H1 (cell line): ENCODE data around the gene PVALB. TPM values are rescaled to one million over a fixed set of nuclear protein-coding genes. Genes with fewer than 3 reads are reported as not detected.

Experiments
- CTCF ChIA-PET: fragments of 300-600 bp; sonication (Branson Sonifier 250); formaldehyde crosslinking; loops from one replicate; lab custom pipeline; 2021; ENCODE audit not compliant: partially characterized antibody; lab: Charles Lee
- POLR2A ChIA-PET: fragments of 300-600 bp; sonication (Branson Sonifier 250); formaldehyde crosslinking; loops from one replicate; lab custom pipeline; 2021; ENCODE audit warnings: inconsistent platforms; ENCODE audit not compliant: partially characterized antibody; lab: Charles Lee
- DNase-seq, 2 experiments: peaks; one replicate each; pipeline versions ENCODE4 v3.0.0 to v3.0.0-alpha.2; 2010 to 2022; ENCODE audit warnings: low spot score in 2 of 2, low read depth in 1 of 2, mixed read lengths in 1 of 2
- FAIRE-seq: peaks from 2 replicates; lab custom pipeline; 2011; peaks lifted over from hg19 to GRCh38; lab: Jason Lieb, UNC
- H2AFZ ChIP-seq: 2 replicates; pipeline ENCODE4 v1.8.1; 2012; ENCODE audit warnings: low read length, inconsistent platforms
- H2AK5ac ChIP-seq: 2 replicates; pipeline ENCODE4 v1.6.1; 2013; ENCODE audit warnings: low read depth, low read length
- H2BK120ac ChIP-seq: replicated peaks from 2 replicates; pipeline ENCODE3; 2013; ENCODE audit warnings: low read depth, low read length, inconsistent platforms
- H2BK12ac ChIP-seq: 2 replicates; pipeline ENCODE4 v1.6.1; 2013; ENCODE audit warnings: low read depth, low read length
- H2BK15ac ChIP-seq: 2 replicates; pipeline ENCODE4 v1.6.1; 2013; ENCODE audit warnings: low read length
- H2BK20ac ChIP-seq: 2 replicates; pipeline ENCODE4 v1.6.1; 2013; ENCODE audit warnings: low read length
- H2BK5ac ChIP-seq: 2 replicates; pipeline ENCODE4 v1.6.1; 2013; ENCODE audit warnings: low read depth, low read length
- H3K14ac ChIP-seq: 2 replicates; pipeline ENCODE4 v1.6.1; 2013; ENCODE audit warnings: inconsistent platforms; ENCODE audit not compliant: insufficient read length
- H3K18ac ChIP-seq: 2 replicates; pipeline ENCODE4 v1.6.1; 2013; ENCODE audit warnings: low read length; ENCODE audit errors: extremely low read depth
- H3K23ac ChIP-seq: 2 replicates; pipeline ENCODE4 v1.6.1; 2013; ENCODE audit warnings: inconsistent platforms; ENCODE audit not compliant: insufficient read length
- H3K23me2 ChIP-seq: 2 replicates; pipeline ENCODE4 v1.6.1; 2013; ENCODE audit warnings: low read depth, low read length
- H3K27ac ChIP-seq: 2 replicates; pipeline ENCODE4 v1.6.1; 2011; ENCODE audit warnings: low read depth, low read length, inconsistent platforms
- H3K27me3 ChIP-seq, 4 experiments: replicated peaks in 1 of 4; 1 replicate in 1 of 4; 2 replicates in 3 of 4; pipeline versions ENCODE4 v1.6.1 to v1.8.1; 2011 to 2013; ENCODE audit warnings: low read length in 3 of 4, mild to moderate bottlenecking in 3 of 4, inconsistent platforms in 2 of 4, mixed read lengths in 2 of 4, moderate library complexity in 1 of 4; ENCODE audit not compliant: control insufficient read depth in 3 of 4, insufficient read depth in 3 of 4; ENCODE audit errors: extremely low read depth in 1 of 4
- H3K36me3 ChIP-seq, 4 experiments: 2 replicates each; pipeline versions ENCODE4 v1.6.1 to v1.8.1; 2011 to 2013; ENCODE audit warnings: mild to moderate bottlenecking in 4 of 4, low read length in 3 of 4, moderate library complexity in 2 of 4, control low read depth in 1 of 4, inconsistent platforms in 1 of 4; ENCODE audit not compliant: insufficient read depth in 4 of 4, control insufficient read depth in 2 of 4
- H3K4ac ChIP-seq: replicated peaks from 2 replicates; pipeline ENCODE3; 2013; ENCODE audit warnings: low read length, low read depth, mixed read lengths, inconsistent platforms; ENCODE audit not compliant: insufficient read length
- H3K4me1 ChIP-seq, 4 experiments: replicated peaks in 1 of 4; 1 replicate in 1 of 4; 2 replicates in 3 of 4; pipeline versions ENCODE4 v1.6.1 to v1.8.1; 2011 to 2013; ENCODE audit warnings: low read length in 3 of 4, inconsistent platforms in 2 of 4, mixed read lengths in 1 of 4; ENCODE audit not compliant: insufficient read depth in 4 of 4, control insufficient read depth in 3 of 4
- H3K4me2 ChIP-seq, 2 experiments: 2 replicates each; pipeline versions ENCODE4 v1.6.1 to v1.8.1; 2011 to 2013; ENCODE audit warnings: low read depth in 2 of 2, low read length in 2 of 2, control low read depth in 1 of 2, inconsistent platforms in 1 of 2, mild to moderate bottlenecking in 1 of 2; ENCODE audit not compliant: insufficient read depth in 1 of 2
- H3K4me3 ChIP-seq, 4 experiments: fragments of 200-600, 300-600 bp in 1 of 4; sonication (generic), shearing (Covaris generic), sonication (Bioruptor Twin) in 1 of 4; 2 replicates each; pipeline versions ENCODE4 v1.5.1 to v1.8.1; 2011 to 2016; ENCODE audit warnings: low read length in 4 of 4, low read depth in 3 of 4, control low read depth in 2 of 4, inconsistent platforms in 2 of 4, mild to moderate bottlenecking in 2 of 4, mixed read lengths in 1 of 4, moderate library complexity in 1 of 4; ENCODE audit not compliant: insufficient read depth in 2 of 4; ENCODE audit errors: extremely low read depth in 1 of 4
- H3K56ac ChIP-seq: replicated peaks from 2 replicates; pipeline ENCODE3; 2013; ENCODE audit warnings: low read depth, mild to moderate bottlenecking, mixed read lengths, low read length, inconsistent platforms; ENCODE audit not compliant: insufficient read length
- H3K79me1 ChIP-seq: 2 replicates; pipeline ENCODE4 v1.6.1; 2013; ENCODE audit warnings: low read depth, low read length, control low read depth
- H3K79me2 ChIP-seq, 2 experiments: 2 replicates each; pipeline versions ENCODE4 v1.6.1 to v1.8.1; 2012 to 2013; ENCODE audit warnings: low read length in 2 of 2, mild to moderate bottlenecking in 2 of 2, inconsistent platforms in 1 of 2; ENCODE audit not compliant: insufficient read depth in 2 of 2, control insufficient read depth in 1 of 2
- H3K9ac ChIP-seq, 4 experiments: replicated peaks in 1 of 4; 1 replicate in 1 of 4; 2 replicates in 3 of 4; pipeline versions ENCODE4 v1.6.1 to v1.8.1; 2011 to 2013; ENCODE audit warnings: low read depth in 3 of 4, low read length in 3 of 4, control low read depth in 2 of 4, mild to moderate bottlenecking in 2 of 4, moderate library complexity in 2 of 4, inconsistent platforms in 1 of 4; ENCODE audit errors: extremely low read depth in 1 of 4
- H3K9me3 ChIP-seq, 2 experiments: 2 replicates each; pipeline versions ENCODE4 v1.6.1 to v1.8.1; 2012 to 2013; ENCODE audit warnings: mild to moderate bottlenecking in 2 of 2, moderate library complexity in 2 of 2, control low read depth in 1 of 2, inconsistent platforms in 1 of 2, low read depth in 1 of 2, low read length in 1 of 2, mixed read lengths in 1 of 2; ENCODE audit not compliant: insufficient read depth in 2 of 2
- H4K20me1 ChIP-seq, 2 experiments: replicated peaks in 1 of 2; 2 replicates each; pipeline versions ENCODE3 to v1.8.1; 2011 to 2013; ENCODE audit warnings: inconsistent platforms in 2 of 2, low read length in 2 of 2, mild to moderate bottlenecking in 1 of 2; ENCODE audit not compliant: insufficient read depth in 2 of 2, control insufficient read depth in 1 of 2
- H4K5ac ChIP-seq: 2 replicates; pipeline ENCODE4 v1.6.1; 2013; ENCODE audit warnings: low read length, low read depth, mixed read lengths, inconsistent platforms; ENCODE audit not compliant: insufficient read length
- H4K8ac ChIP-seq: 2 replicates; pipeline ENCODE4 v1.8.0; 2013; ENCODE audit warnings: mild to moderate bottlenecking, moderate library complexity, low read length, inconsistent platforms; ENCODE audit not compliant: insufficient read depth; ENCODE audit errors: extremely low read depth
- H4K91ac ChIP-seq: replicated peaks from 2 replicates; pipeline ENCODE3; 2013; ENCODE audit warnings: low read length, mixed read lengths, inconsistent platforms; ENCODE audit not compliant: insufficient read length
- RAD21 ChIP-seq, 2 experiments: IDR thresholded peaks in 1 of 2; conservative IDR thresholded peaks in 1 of 2; 2 replicates each; pipeline ENCODE4 v1.6.1; 2011; ENCODE audit warnings: low read depth in 2 of 2, low read length in 2 of 2, improper control_type of control experiment in 1 of 2, inconsistent platforms in 1 of 2, mild to moderate bottlenecking in 1 of 2, moderate library complexity in 1 of 2
- WGBS, 2 experiments: shearing (Covaris generic) in 1 of 2; methylation state at CpG; one replicate each; pipeline versions ENCODE4 v1.1.6 to v1.1.7; 2013 to 2015; ENCODE audit warnings: low lambda C conversion rate in 2 of 2, mixed read lengths in 2 of 2, inconsistent platforms in 1 of 2, low coverage in 1 of 2, missing lambda C conversion rate in 1 of 2; ENCODE audit not compliant: insufficient replicate concordance in 2 of 2, insufficient coverage in 1 of 2, insufficient read length in 1 of 2; ENCODE audit errors: extremely low coverage in 1 of 2, missing lambda C conversion rate in 1 of 2; 5-methylcytosine and 5-hydroxymethylcytosine counted together
- polyA plus RNA-seq, 7 experiments: library from polyadenylated mRNA; depleted of rRNA in 3 of 7; stranded (reverse) in 5 of 7; unstranded in 2 of 7; fragments of >200 nt in 5 of 7; fragments of 200-250 nt in 2 of 7; gene quantifications; 1 replicate in 5 of 7; 2 replicates in 1 of 7; 4 replicates in 1 of 7; pipeline versions ENCODE4 v1.2.1 to v1.2.3, GENCODE V29; 2011 to 2013; ENCODE audit warnings: missing spikeins in 2 of 7, mixed read lengths in 2 of 7
- total RNA-seq: library from RNA; stranded (reverse); fragmentation: NEBNext Ultra II Directional; extraction: Animal tissue kit (Norgen Biotek cat#: 25700); gene quantifications from 2 replicates; pipeline ENCODE4 v1.2.1, GENCODE V29; 2021

The PVALB gene
- total and polyA plus RNA-seq, 2 of the 8 experiments (the other 6 are each of a cell fraction or from before 2014, with no cell fraction given) = 1.7 to 5.4 TPM

DNA sequence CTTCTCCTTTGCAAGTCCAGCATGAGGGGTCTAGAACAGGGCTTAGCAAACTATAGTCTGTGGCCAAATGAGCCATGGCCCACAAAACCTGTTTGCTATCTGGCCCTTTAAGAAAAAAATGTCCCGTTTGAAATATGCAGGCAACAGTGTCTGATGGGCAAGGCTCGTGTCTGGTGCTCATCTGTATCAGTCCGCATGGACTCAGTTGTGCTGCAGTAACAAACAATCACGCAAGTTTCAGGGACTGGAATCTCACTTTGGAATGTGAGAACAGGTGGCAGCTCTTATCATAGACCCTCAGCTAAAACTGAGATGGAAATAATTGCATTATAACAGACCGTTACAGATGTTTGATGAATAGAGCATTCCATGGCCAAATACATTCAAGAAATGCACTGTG lies 19.1 kb upstream of the PVALB start:
- Histone ChIP-seq H3K18ac (no peak overlapping the region), H3K9ac (no peak overlapping the region), H2AK5ac (no peak overlapping the region), H4K5ac (no peak overlapping the region), H2BK15ac (no peak overlapping the region), H2BK120ac (no peak overlapping the region), H2BK20ac (no peak overlapping the region), H2AFZ (no peak overlapping the region), H3K27ac (no peak overlapping the region), H3K14ac (no peak overlapping the region), H3K79me2 (no peaks in the 10 kb centered on the region), H3K9me3 (peaks cover 3 to 9% of the 10 kb centered on the region in 2 experiments; a peak in 2 of 4 replicates), H4K91ac (no peak overlapping the region), H3K23me2 (peaks cover 4% of the 10 kb centered on the region; the same call in 1 of the 2 replicates), H3K23ac (no peak overlapping the region), H4K8ac (no peak overlapping the region), H2BK12ac (no peak overlapping the region), H2BK5ac (no peak overlapping the region), H3K36me3 (no peaks in the 10 kb centered on the region), H4K20me1 (no peaks in the 10 kb centered on the region), H3K4ac (no peak overlapping the region), H3K4me2 (no peak overlapping the region), H3K56ac (no peak overlapping the region), H3K79me1 (no peaks in the 10 kb centered on the region), H3K4me1 (no peaks in the 10 kb centered on the region), H3K27me3 (no peaks in the 10 kb centered on the region), H3K4me3 (no peak overlapping the region)
- ChIA-PET CTCF (interaction anchor here (1.0 to 1.7 kb wide), 2 partner anchors 17 to 20 kb away, joined by 3 to 5 read pairs; no protein-coding TSS in a partner anchor), POLR2A (interaction anchor here (0.7 kb wide), 1 partner anchor 33 kb away, joined by 3 read pairs; no protein-coding TSS in a partner anchor)
- FAIRE-seq (no peak), DNase-seq (no peak)
- WGBS, 2 experiments = 89% methylated on average over 5 of the region's 5 CpGs; no CpG with 5 or more reads in 1 of the 2 experiments
- no peak for TF ChIP-seq RAD21 (IDR thresholded peaks at IDR 0.05 in 1 of 2, conservative IDR thresholded peaks at IDR 0.05 in 1 of 2; ENCODE audit: low read depth in 2 of 2, low read length in 2 of 2)
